Measurements from ENCODE around the gene SLC35G2. TPM values are rescaled to one million over a fixed set of nuclear protein-coding genes. Genes with fewer than 3 reads are reported as not detected.

The SLC35G2 gene
- 1 to 10 TPM; 7.3 to 7.8 TPM for total RNA-seq

DNA sequence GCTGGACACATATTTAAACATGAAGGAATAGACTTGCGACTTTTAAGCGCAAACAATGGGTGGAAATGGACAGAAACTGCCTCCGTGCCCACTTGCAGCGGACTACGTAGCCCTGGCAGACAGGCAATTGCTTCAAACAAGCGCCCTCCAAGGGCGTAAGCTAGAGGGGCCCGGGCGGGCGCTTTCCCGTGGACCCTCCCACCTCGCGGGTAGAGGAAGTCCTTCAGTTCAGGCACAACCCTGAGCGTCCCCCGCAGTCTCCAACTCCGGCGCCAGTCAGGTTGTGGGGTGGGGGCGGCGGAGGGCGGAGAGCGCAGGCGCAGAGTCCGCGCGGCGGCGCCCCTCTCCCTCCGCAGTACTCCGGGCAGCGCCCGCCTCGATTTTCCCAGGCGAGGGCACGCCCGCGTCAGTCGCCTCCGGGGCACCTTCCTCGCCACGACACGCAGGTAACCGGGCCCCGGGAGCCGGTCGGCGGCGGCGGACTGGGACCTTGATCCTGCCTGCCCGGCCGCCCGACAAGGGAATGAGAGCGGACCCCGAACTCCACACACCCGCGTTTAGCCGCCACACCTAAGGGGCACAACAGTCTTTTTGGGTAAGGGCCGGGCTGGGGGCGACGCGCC, at the start of gene SLC35G2:
Gene SLC35G2 (plus strand): TSS at position 358 of the 623 bp plus-strand sequence. CDS start 35,335 bp downstream, outside the sequence.
- TF ChIP-seq CTCF (IDR thresholded peaks at IDR 0.05) (no peak), POLR2A (IDR thresholded peaks at IDR 0.05) (peak in 1 of 3 donors; percentile 39)
- H3K9me3 ChIP-seq: peaks cover 0 to 2% (median 0%) of the 10 kb centered on the region in 3 donors
- no peaks in the 10 kb centered on the region for H3K27me3 ChIP-seq
- H3K36me3 ChIP-seq (replicated peaks in 1 of 2; ENCODE audit: insufficient read depth in 1 of 2, low read depth in 2 of 2): no peaks in the 10 kb centered on the region
- DNase-seq (peak; percentile 38 to 66 (median 52)), ATAC-seq (peak; percentile 57)
- peaks cover 15% of the 10 kb centered on the region for H3K4me1 ChIP-seq
- peak within 1 kb of the TSS; percentile 14 to 37 for H3K4me3 ChIP-seq
- 0% methylated on average over 2 to 52 of the region's 60 CpGs for WGBS, 2 donors
- peak within 1 kb of the TSS; percentile 64 to 88 (median 74) for H3K27ac ChIP-seq
- intact Hi-C loops (cut with DNase I): no loop called here

GRCh38 chr3:136772709-136773108, 46.2 kb upstream of the SLC35G2 start:
- no peaks in the 10 kb centered on the region for H3K36me3 ChIP-seq (replicated peaks in 1 of 2; ENCODE audit: insufficient read depth in 1 of 2, low read depth in 2 of 2)
- H3K4me1 ChIP-seq: no peaks in the 10 kb centered on the region
- intact Hi-C loops (cut with DNase I): no loop called here
- H3K27ac ChIP-seq: no peak overlapping the region
- TF ChIP-seq POLR2A (IDR thresholded peaks at IDR 0.05) (no peak), CTCF (IDR thresholded peaks at IDR 0.05) (no peak)
- no peak for DNase-seq
- no peaks in the 10 kb centered on the region for H3K9me3 ChIP-seq
- H3K27me3 ChIP-seq: no peaks in the 10 kb centered on the region
- no peak overlapping the region for H3K4me3 ChIP-seq
- no peak for ATAC-seq
- WGBS, 2 donors: 80 to 83% methylated on average over 1 of the region's 1 CpG

DNA sequence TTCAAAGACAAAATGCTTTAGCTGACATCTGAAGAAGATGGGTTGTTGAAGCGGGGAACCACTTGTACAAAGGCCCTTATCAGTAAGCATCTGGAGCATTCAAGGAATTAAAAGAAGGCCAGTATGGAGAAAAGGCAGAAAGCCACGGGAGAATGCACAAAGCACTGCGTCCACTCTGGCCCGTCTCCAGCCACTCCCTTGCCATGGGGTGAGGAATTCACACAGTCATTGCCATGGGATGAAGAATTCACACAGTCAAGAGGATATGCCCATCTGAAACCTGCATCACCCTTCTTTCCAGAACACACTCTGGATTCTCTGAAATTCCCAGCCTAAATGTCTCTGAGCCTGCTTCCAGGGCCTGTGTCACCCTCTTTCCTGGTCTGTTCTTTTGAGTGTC, 40.1 kb upstream of the SLC35G2 start:
- no peaks in the 10 kb centered on the region for H3K27me3 ChIP-seq
- H3K4me3 ChIP-seq: no peak overlapping the region
- DNase-seq: no peak
- H3K4me1 ChIP-seq: no peaks in the 10 kb centered on the region
- H3K27ac ChIP-seq: no peak overlapping the region
- no peak for TF ChIP-seq CTCF (IDR thresholded peaks at IDR 0.05)
- TF ChIP-seq POLR2A (IDR thresholded peaks at IDR 0.05): no peak
- no peaks in the 10 kb centered on the region for H3K9me3 ChIP-seq
- intact Hi-C loops (cut with DNase I): no loop called here
- H3K36me3 ChIP-seq (replicated peaks in 1 of 2; ENCODE audit: insufficient read depth in 1 of 2, low read depth in 2 of 2): no peaks in the 10 kb centered on the region
- 65 to 69% methylated on average over 4 of the region's 4 CpGs for WGBS, 2 donors
- no peak for ATAC-seq

DNA sequence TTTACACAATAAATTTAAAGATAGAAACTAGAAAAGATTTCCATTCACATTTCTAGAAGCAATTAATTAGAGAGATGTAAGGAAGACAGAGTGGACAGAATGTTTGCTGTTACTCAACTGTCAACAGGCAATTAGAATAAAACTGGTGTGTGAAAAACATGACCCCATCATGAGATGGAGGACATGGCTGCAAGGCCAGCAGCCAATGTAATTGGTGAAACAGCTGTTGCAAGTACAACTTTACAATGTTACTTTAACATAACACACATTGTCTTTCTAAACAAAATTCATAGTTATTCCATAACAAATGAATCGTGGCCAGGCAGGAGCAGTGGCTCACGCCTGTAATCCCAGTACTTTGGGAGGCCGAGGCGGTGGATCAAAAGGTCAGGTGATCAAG, 38.2 kb upstream of the SLC35G2 start:
- no peak for DNase-seq
- WGBS, 2 donors: 79 to 95% methylated on average over 4 of the region's 4 CpGs
- Histone ChIP-seq H3K9me3 (no peaks in the 10 kb centered on the region), H3K4me1 (no peaks in the 10 kb centered on the region), H3K27ac (no peak overlapping the region), H3K36me3 (replicated peaks in 1 of 2; ENCODE audit: insufficient read depth in 1 of 2, low read depth in 2 of 2) (no peaks in the 10 kb centered on the region), H3K27me3 (no peaks in the 10 kb centered on the region), H3K4me3 (no peak overlapping the region)
- no peak for ATAC-seq
- intact Hi-C loops (cut with DNase I): no loop called here
- no peak for TF ChIP-seq CTCF (IDR thresholded peaks at IDR 0.05)
- TF ChIP-seq POLR2A (IDR thresholded peaks at IDR 0.05): no peak

- DNase-seq: no peak
- H3K27ac ChIP-seq: no peak overlapping the region
- no peak for ATAC-seq
- H3K9me3 ChIP-seq: no peaks in the 10 kb centered on the region
- H3K36me3 ChIP-seq (replicated peaks in 1 of 2; ENCODE audit: insufficient read depth in 1 of 2, low read depth in 2 of 2): no peaks in the 10 kb centered on the region
- peaks cover 11% of the 10 kb centered on the region for H3K4me1 ChIP-seq
- TF ChIP-seq POLR2A (IDR thresholded peaks at IDR 0.05) (no peak), CTCF (IDR thresholded peaks at IDR 0.05) (no peak)
- 77 to 85% methylated on average over 5 of the region's 5 CpGs for WGBS, 2 donors
- H3K4me3 ChIP-seq: no peak overlapping the region
- intact Hi-C loops (cut with DNase I): no loop called here
- H3K27me3 ChIP-seq: no peaks in the 10 kb centered on the region
These were observed 35.2 kb upstream of the SLC35G2 start for GRCh38 chr3:136783708-136784191.

All from body of pancreas (tissue), 4 donors.